Stimulated activated CD8-positive, alpha-beta memory T cell treated with anti-CD3 and anti-CD28 coated beads, Interleukin-4, amount 100 ng/mL, for 4 hours (primary cell): Measurements from ENCODE around the gene COL8A2.

ENCODE experiments used
- DNase-seq, 2 donors: peaks; one replicate each; pipeline ENCODE4 v3.0.0-alpha.2; 2020; ENCODE audit warnings: low read depth in 2 of 2, low spot score in 1 of 2

COL8A2 gene

DNA sequence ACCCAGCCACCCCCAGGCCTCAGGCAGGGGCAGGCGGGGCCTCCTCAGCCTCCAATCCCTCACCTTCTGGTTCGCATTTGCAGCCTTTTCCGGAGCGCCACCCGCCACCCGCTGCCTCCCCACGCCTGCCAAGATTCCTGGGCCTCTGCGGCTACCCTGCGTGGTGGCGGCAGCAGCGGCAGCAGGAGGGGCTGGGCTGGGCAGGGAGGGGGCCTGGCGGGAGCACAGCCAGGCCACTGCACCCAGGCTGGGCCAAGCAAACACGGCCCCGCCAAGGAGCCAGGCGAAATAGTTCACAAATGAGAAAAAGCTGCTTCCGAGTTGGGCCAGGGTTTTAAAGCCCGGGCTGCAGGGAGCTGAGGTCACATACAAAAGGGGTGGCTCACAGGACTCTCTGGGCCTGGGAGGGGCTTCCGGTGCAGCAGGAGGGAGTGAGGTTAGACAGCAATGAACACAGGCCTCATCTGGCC is 9.8 kb downstream of the COL8A2 start:
- no peak for DNase-seq

DNA sequence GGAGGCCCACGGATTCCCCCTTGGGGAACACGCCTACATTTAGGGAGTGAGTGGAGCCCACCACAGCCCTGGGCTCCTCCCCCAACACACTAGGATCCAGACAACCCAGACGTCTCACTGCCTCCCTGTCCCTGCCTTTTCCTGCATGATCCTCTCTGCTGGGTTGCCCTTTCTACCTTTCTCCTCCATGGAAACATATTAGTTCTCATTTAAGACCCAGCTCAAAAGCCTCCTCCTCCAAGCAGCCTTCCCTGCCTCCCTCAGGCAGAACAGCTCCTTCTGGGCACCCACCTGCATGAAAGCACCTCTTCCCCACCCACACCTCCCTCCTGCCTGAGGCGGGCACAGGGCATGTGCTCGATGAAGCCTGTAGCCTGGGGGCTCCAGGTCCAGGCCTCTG is 10.7 kb downstream of the COL8A2 start:
- no peak for DNase-seq

DNA sequence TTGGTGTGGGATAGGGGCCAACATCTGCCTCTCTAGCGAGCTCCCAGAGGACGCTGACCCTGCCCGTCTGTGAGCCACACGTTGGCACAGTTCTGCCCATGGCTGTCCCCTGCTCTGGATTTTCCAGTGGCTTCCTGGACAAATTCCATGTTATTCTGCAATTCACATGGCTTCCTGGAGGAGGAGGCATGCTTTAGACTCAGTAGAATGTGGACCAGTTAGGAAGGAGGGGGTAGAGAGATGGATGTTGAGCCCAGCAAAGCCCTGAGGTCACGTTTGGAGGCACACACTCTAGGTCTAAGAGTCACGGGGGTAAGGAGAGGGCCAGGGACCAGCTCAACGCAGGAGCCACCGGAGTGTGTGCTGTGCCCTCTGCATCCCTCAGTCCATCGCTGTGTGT is 12.2 kb downstream of the COL8A2 start:
- no peak for DNase-seq

DNA sequence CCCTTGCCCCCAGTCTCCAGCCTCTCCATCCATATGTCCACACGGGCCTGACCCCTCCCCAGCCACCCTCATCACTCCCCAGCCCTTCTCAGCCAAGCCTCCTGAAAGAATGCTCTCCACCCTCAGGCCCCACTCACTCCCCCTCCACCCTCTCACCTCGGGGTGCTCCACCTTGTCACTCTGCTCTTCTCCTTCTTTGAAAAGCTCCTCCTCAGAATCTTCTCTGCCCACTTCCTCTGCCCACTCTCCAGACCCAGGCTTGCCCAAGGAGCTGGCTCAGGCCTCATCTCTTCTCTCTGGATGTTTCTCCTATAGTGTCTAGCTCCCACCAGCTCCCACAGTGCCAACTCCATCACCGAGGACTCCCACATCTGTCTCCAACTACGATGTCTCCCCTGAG is 13.9 kb downstream of the COL8A2 start:
- DNase-seq = no peak

DNA sequence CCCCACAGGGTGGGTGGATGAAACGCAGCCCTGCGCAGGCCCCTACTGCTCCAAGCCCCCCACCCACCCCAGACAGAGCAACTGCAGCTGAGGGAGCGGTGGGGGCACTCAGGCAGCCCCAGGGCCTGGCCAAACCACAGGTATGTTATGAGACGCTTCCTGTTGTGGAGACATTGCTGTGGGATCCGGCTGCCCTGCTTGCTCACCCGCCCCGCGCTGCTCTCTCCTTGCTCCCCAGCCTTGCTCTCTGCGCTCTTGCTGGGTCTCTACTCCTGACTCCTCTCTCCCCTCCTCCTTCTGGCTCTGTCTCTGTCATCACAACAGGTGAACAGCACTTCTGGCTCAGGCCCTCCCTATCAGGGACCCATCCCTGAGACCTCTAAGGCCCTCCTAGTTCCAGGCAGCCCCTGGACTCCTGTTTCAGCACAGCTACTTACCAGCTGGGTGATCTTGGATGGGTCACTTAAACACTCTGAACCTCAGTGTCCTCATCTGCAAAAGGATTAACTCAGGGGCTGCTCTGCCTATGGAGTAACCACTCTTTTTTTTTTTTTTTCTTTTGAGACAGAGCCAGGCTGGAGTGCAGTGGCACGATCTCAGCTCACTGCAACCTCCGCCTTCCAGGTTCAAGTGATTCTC is 15.9 kb downstream of the COL8A2 start:
- DNase-seq = no peak

DNA sequence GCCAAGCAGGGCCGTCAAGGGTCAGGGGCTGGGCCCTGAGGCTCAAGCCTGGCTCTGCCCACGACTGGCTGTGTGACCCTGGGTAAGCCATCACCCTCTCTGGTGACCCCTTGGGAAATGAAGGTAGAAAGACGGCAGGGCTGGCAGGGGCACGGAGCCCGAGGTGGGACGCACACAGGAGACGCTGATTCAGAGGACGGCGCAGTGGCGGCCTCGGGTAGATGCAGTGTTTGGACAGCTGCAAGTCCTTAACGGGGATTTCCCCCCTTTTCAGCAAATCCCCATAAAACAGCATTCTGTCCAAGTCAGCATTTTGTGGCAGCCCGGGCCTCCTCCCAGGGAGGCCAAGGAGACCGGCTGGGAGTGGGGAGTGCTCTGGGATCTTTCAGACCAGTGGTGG is 16.7 kb downstream of the COL8A2 start:
- no peak for DNase-seq

DNA sequence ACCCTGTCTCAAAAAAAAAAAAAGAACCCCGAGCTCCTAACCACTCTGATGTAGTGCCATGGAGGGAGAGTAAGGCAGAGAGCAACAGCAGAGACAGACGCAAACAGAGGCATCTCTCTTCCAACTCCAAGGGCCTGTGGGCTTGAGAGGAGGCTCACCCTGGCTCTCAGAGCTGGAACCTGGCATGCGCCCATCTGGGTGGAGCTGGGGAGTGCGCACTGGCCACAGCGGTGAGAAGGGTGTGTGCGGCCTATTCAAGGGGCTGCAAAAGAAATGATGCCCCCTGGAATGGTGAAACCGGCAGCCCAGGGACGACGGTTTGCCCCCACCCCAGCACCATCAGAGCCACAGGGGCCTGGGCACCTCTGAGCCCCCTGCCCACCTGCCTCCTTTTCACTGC is 17.6 kb downstream of the COL8A2 start:
- DNase-seq = no peak

DNA sequence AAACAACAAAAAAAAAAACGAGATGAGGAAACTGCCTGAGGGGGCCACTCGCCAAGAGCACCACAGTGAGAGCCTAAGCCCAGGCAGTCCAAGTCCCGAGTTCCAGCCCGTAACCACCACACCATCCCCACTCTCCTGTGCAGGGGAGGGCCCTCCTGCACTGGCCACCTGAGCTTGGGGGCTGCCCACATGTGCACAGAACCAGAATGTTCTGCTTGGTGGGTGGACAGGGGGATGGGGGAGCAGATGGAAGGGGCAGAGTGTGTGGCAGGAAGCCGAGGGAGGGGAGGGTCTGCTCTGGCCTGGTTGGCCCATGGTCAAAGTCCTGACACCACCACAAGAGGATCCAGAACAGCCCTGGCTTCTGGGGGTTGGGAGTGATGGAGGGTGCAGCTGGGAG is 18.8 kb downstream of the COL8A2 start:
- no peak for DNase-seq

DNA sequence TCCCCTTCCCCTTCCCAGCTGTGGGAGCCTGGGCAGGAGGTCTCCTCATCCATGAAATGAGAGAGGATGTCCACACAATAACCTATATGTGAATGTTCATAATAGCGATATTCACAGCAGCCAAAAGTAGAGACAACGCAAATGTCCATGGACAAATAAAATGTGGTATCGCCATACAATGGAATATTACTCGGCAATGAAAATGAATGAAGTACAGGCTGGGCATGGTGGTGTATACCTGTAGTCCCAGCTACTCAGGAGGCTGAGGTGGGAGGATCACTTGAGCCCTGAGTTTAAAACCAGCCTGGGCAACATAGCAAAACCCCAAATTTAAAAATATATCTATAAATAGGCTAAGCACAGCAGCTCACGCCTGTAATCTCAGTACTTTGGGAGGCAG is 23.5 kb downstream of the COL8A2 start:
- DNase-seq = no peak

DNA sequence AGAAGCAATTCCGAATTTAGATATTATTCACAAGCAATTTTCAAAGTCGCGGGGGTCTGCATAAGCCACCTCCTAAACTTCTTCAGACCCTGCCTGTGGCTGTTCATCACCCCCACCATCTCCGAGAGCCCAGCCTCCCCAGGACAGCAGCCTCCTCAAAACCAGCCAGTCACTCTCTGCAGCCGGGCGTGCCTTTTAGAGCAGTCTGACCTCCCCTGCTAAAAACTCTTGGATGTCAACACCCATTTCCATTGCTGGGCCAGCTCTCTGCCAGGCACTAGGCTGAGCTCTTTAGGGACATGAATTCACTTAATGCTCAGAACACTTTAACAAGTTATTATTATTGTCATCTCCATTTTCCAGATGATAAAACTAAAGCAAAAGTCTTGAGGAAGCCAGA is 24.6 kb downstream of the COL8A2 start:
- no peak for DNase-seq

DNA sequence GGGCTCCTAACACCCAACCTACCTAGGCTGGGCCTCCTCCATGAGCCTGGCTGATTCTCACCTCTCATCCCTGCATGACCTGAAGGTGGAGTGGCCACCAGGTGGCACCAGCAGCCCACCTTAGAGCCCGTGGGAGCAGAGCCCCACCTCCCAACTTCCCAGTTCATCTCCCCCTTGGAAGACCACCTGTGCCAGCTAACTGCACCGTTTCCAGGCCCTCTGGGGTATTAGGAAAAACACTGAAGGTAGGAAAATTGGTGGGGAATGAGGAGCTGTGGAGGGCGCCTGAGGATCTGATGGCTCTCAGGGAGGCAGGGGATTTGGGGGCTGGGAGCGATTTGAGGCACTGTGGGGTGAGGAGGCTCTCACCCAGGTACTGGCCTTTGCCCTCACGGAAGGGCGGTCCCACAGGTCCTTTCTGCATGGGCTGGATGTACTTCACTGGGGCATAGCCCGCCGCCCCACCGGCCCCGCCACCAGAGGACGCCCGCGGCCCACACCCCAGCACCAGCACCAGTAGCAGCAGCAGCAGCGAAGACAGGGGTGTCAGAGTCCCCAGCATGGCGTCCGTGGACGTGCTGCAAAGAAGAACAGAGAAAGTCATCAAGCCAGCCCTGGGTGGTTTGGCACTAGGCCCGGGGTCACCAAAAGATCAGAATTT is 25.2 kb downstream of the COL8A2 start:
- DNase-seq = peak; percentile 38 to 63

DNA sequence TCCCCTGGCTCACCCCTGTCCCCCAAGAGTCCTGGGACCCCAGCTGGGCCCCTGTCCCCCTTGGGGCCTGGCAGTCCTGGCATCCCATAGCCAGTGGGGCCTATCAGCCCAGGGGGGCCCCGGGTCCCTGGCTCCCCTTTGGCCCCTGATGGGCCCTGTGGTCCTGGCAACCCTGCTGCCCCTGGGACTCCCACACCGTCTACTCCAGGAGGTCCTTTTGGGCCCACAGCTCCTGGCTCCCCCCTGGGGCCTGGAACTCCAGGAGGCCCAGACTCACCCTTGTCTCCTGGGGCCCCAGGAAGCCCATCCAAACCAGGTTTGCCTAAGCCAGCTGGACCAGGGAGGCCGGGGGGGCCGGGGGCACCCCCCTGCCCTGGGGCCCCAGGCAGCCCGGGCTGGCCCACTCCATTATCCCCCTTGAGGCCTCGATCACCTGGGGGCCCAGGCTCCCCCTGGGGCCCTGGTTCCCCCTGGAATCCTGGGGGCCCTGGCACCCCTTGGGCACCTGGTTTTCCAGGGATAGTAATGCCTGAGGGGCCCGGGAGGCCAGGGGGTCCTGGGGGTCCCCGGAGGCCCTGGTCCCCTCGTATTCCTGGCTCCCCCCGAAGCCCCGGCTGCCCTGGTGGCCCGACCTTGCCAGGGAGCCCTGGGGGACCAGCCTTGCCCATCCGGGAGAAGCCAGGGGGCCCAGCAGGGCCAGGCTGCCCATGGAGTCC is 26.2 kb downstream of the COL8A2 start:
- DNase-seq = no peak

DNA sequence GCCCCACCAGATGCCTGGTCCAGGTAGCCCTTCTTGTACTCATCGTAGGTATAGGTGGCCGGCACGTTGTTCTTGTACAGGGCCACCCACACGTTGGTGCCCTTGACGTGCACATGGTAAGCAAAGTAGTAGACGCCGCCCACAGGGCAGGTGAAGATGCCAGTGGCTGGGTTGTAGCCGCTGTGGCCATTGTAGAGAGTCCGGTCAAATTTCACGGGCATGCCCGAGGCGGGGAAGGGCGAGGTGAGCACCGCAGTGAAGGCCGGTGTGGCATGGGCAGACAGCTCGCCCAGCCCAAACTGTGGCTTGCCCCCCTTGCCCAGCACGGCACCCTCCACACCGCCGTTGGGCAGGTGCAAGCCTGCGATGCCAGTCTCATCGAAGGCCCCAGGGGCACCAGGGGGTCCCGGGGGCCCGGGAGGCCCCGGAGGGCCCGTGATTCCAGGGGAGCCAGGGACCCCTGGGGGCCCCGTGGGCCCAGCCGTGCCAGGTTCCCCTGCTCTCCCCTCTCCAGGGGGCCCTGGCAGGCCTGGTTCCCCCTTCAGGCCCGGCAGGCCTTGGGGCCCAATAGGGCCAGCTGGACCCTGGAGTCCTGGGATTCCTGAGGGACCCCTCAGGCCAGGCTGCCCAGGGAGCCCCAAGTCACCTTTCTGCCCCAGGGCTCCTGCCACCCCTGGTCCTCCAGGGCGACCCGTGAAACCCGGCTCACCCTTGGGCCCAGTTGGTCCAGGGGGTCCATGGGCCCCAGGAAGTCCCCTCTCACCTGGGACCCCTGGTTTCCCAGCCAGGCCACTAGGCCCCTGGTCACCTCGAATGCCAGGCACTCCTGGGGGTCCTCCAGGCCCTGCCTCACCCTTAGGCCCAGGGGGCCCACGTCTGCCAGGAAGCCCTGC is 27.1 kb downstream of the COL8A2 start:
- no peak for DNase-seq

DNA sequence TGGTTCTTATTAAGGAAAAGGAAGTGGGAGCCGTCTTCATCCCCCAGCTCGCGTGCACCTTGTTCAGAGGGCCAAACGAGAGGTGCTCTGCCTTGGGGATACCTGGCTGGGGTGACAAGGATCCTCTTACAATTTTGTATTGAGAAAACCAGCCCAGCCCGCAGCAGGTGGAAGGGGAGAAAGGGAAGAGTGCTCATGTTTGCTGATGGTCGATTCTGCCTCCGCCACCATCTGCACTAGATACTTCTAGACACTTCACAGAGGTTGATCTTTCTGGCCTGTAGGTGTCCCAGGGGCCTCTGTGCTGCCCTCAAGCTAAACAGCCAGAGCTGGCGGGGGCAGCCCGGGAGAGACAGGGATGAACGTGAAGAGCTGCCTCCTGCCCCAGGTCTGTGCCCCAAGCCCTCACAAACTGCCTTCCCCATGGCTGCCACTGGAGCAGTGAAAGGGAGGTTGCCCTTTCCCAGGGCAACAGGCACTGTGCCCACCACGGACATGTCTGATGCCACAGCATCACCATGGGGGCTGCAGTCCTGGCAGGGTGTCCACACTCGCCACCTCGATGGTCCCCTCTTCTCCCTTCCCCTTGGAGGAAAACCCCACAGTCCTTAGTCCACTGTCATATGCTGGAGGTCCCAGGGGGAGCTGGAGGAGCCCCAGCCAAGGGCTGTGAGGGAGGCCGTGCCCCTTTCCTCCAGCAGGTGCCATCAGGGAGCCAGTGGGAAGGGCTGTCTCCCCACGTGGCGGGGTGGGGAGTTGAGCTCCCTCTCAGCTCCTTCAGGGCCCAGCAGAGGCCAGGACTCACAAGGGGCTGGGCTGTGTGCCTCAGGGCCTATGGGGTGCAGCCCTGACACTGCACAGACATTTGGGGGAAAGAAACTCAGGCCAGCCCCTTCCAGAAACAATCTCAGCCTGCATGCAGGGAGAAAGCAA is 28.3 kb downstream of the COL8A2 start:
- no peak for DNase-seq

DNA sequence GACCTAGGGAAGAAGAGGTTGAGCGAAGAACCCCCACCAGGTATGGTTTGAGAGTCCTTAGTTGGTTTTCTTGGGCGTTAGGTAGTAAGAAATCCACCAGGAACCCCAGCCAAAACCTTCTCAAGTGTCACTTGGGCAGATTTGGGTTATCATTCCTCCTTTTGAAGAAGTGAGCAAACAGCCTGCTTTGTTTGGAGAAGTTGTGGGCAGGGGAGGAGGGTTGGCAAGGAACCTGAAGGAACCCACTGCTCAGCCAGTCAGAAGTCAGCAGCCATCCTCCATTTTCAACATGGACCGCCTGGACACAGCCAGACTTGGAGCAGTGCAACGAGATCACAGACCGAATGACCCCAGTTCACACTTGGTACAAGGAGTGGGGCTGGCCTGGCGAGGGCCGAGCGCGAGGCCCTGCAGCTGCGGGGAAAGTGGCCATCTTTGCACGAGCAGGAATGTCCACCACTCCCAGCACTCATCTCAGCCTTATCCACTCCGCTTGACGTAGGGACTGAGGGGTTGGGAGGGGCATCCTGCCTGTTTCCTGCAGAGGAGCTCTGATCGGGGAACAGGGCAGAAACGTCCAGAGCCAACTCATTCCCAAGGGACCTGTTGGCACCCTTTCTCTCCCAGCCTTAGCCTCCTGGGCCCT is 29.1 kb downstream of the COL8A2 start:
- no peak for DNase-seq

DNA sequence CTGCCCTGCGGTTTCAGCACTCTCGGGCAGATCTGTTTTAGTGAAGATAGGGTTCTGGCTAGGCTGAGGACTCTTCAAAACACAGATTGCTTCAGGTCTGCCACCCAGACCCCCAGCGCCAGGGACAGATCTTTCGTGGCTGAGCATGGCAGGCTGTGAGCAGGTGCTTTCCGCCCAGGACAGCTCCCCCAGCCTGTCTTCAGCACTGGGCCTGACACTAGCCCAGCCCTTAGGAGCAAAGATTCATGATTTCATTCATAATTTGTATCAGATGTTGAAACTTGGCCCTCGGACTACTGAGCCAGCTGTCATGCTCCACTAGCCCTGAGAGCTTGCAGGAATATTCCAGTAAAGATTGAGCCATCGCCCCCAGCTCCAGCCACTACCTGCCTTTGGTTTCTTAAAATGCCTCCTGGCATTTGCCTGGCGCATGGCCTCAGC is 30.4 kb downstream of the COL8A2 start:
- no peak for DNase-seq

DNA sequence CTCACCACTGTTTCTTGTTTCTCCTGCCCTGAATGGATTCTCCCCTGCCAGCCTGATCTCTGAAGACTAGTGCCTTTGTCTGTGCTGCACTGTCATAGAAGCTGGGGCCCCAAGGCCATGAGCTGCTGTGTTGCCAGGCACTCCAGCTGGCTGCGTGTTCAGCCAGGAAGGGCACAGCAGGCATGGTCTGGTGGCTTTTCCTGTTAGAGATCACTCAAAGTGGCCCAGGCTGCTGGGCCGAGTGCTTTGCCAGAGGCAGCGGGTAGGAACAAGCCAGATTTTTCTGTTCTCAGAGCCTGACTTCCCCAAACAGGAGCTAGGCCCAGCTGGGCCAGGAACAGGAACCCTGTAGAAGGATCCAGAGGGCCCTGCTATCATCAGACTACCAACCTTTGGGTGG is 31.1 kb downstream of the COL8A2 start:
- DNase-seq = no peak

DNA sequence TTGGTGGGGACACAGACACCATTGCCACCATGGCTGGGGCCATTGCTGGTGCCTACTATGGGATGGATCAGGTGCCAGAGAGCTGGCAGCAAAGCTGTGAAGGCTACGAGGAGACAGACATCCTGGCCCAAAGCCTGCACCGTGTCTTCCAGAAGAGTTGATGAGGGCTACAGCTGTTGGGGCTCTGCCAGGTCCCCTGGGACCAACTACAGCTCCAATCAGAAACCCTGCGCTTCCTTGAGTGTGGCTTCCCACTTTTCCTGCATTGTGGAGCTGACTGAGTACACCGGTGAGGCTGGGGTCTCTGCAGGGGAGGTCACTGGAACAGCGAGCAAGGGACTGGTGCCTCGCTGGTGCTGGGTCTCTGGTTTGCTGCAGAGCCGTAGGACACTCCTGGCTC is 31.8 kb downstream of the COL8A2 start:
- DNase-seq = no peak

DNA sequence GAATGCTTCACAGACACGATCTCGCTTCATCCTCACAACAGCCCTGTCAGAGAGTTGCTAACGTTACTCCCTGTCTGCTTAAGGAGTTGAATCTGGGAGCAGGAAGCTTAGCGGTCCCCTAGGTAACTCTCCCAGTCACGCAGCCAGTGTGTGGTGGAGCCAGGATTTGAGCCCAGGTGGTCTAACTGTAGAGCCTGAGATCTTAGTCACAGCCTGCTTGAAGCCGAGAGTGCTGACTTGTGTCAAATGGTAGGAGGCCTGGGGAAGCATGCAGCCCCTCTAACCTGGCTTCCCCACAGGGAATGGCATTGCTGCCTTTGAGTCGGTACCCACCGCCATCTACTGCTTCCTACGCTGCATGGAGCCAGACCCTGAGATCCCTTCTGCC is 32.2 kb downstream of the COL8A2 start:
- DNase-seq = no peak
